Colonic mucosa (tissue), 4 donors: ENCODE results near the gene PSMA2. TPM values are rescaled to one million over a fixed set of nuclear protein-coding genes. Genes with fewer than 3 reads are reported as not detected.

Experiments
- DNase-seq: peaks from one replicate; pipeline ENCODE4 v3.0.0-alpha.2; 2020
- H3K27ac ChIP-seq: fragments of 200-600 bp; one replicate; pipeline ENCODE4 v1.8.0; 2021
- H3K27me3 ChIP-seq: fragments of 200-600 bp; one replicate; pipeline ENCODE4 v1.8.0; 2021
- H3K36me3 ChIP-seq: fragments of 200-600 bp; one replicate; pipeline ENCODE4 v1.8.0; 2021
- H3K4me1 ChIP-seq: fragments of 200-600 bp; one replicate; pipeline ENCODE4 v1.8.0; 2021; ENCODE audit warnings: mild to moderate bottlenecking
- H3K4me3 ChIP-seq: fragments of 200-600 bp; one replicate; pipeline ENCODE4 v1.8.0; 2021
- H3K9ac ChIP-seq, 2 donors: one replicate each; pipeline ENCODE4 v1.7.0; 2013; ENCODE audit warnings: control low read depth in 2 of 2, low read depth in 2 of 2, low read length in 2 of 2
- H3K9me3 ChIP-seq: fragments of 200-600 bp; one replicate; pipeline ENCODE4 v1.8.0; 2021
- CTCF ChIP-seq: fragments of 200-600 bp; IDR thresholded peaks from one replicate; pipeline ENCODE4 v1.8.0; 2022; ENCODE audit warnings: antibody characterized with exemption, mild to moderate bottlenecking
- intact Hi-C: fragments of 100-400 bp; cut with DNase I; formaldehyde crosslinking; loops from one replicate; pipeline ENCODE4 v1.14.1; 2022
- total RNA-seq, 2 donors: library from RNA; stranded (reverse); fragmentation: NEBNext Ultra II Directional in 1 of 2; extraction: Animal tissue kit (Norgen Biotek cat#: 25700) in 1 of 2; gene quantifications; one replicate each; pipeline ENCODE4 v1.2.1, GENCODE V29; 2021
- donor health status: healthy.
- donor health status: DM: no; HTN: no; CAD: no.
- donor health status: DM: no; HTN: no; CAD: no.

PSMA2 gene
- total RNA-seq, 2 donors from 2014 or later: 91.1 to 113 TPM

- no peaks in the 10 kb centered on the region for H3K9me3 ChIP-seq
- DNase-seq: no peak
- H3K36me3 ChIP-seq: no peaks in the 10 kb centered on the region
- H3K4me3 ChIP-seq: no peak overlapping the region
- TF ChIP-seq CTCF: no peak
- H3K4me1 ChIP-seq: no peaks in the 10 kb centered on the region
- no peak overlapping the region for H3K9ac ChIP-seq
- H3K27me3 ChIP-seq: no peaks in the 10 kb centered on the region
- intact Hi-C loops: no loop called here
- H3K27ac ChIP-seq: no peak overlapping the region
These were observed 48.0 kb downstream of the PSMA2 start for GRCh38 chr7:42883950-42884349.

- Histone ChIP-seq H3K9me3 (no peaks in the 10 kb centered on the region), H3K4me3 (no peak overlapping the region), H3K27me3 (no peaks in the 10 kb centered on the region), H3K4me1 (no peaks in the 10 kb centered on the region), H3K36me3 (no peaks in the 10 kb centered on the region), H3K27ac (no peak overlapping the region), H3K9ac (no peak overlapping the region)
- TF ChIP-seq CTCF: no peak
- intact Hi-C loops: no loop called here
- no peak for DNase-seq
These were observed 51.6 kb downstream of the PSMA2 start for GRCh38 chr7:42880392-42880791.

- H3K9me3 ChIP-seq: no peaks in the 10 kb centered on the region
These were observed 53.7 kb downstream of the PSMA2 start for GRCh38 chr7:42878303-42878702.

DNA sequence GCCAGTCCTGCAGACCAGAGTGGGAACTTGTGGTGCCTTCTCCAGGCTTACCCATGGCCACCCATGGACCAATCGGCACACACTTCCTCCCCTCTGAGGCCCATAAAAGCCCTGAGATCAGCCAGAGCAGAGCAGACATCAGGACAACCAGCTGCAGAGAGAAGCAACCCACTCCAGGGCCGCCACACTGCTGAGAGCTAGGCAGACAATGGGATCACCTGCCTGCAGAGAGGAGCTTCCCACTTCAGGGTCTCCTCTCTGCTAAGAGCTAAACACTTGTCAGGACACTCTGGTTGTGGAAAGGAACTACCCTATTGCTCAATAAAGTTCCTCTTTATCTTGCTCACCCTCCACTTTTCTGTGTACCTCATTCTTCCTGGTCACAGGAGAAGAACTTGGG lies 54.1 kb downstream of the PSMA2 start:
- TF ChIP-seq CTCF: no peak
- no peaks in the 10 kb centered on the region for H3K9me3 ChIP-seq
- intact Hi-C loops: loop anchor here (5.0 kb wide), 1 partner anchor 936 kb away; no protein-coding TSS in a partner anchor
- DNase-seq: no peak
- no peaks in the 10 kb centered on the region for H3K36me3 ChIP-seq
- H3K27me3 ChIP-seq: no peaks in the 10 kb centered on the region
- no peak overlapping the region for H3K27ac ChIP-seq
- no peak overlapping the region for H3K9ac ChIP-seq
- H3K4me1 ChIP-seq: no peaks in the 10 kb centered on the region
- no peak overlapping the region for H3K4me3 ChIP-seq

More at GRCh38 chr7:42878303-42878702, 53.7 kb downstream of the PSMA2 start:
- intact Hi-C loops: loop anchor here (5.0 kb wide), 1 partner anchor 936 kb away; no protein-coding TSS in a partner anchor
- Histone ChIP-seq H3K4me1 (no peaks in the 10 kb centered on the region), H3K9ac (peak overlapping the region in 1 of 2 donors; percentile 24), H3K4me3 (no peak overlapping the region), H3K27ac (no peak overlapping the region), H3K36me3 (no peaks in the 10 kb centered on the region), H3K27me3 (no peaks in the 10 kb centered on the region)
- no peak for TF ChIP-seq CTCF
- no peak for DNase-seq

GRCh38 chr7:42876182-42877068 lies 55.5 kb downstream of the PSMA2 start:
- TF ChIP-seq CTCF: peak; percentile 84
- Histone ChIP-seq H3K27ac (no peak overlapping the region), H3K9me3 (no peaks in the 10 kb centered on the region), H3K27me3 (no peaks in the 10 kb centered on the region), H3K9ac (no peak overlapping the region), H3K4me1 (no peaks in the 10 kb centered on the region), H3K36me3 (no peaks in the 10 kb centered on the region), H3K4me3 (no peak overlapping the region)
- intact Hi-C loops: loop anchor here (5.0 kb wide), 1 partner anchor 934 kb away; no protein-coding TSS in a partner anchor
- DNase-seq: peak; percentile 79
